22Rv1 (cell line): ENCODE measurements around the gene KIAA1671.

Source experiments
- CTCF ChIP-seq: fragments of 450-650 bp; IDR thresholded peaks from 2 replicates; pipeline ENCODE4 v1.5.1; 2017; ENCODE audit warnings: mild to moderate bottlenecking
- ZFX ChIP-seq: fragments of 450-650 bp; IDR thresholded peaks from 2 replicates; pipeline ENCODE4 v1.6.1; 2017; ENCODE audit warnings: antibody characterized with exemption, borderline replicate concordance

- TF ChIP-seq ZFX, result no peak
- no peak for TF ChIP-seq CTCF
Measured at GRCh38 chr22:24930678-24931077, 21.8 kb upstream of the KIAA1671 start.
